ENCODE results near the gene PCDHB1. TPM values are rescaled to one million over a fixed set of nuclear protein-coding genes. Genes with fewer than 3 reads are reported as not detected.

Gene PCDHB1
- total RNA-seq, 4 donors from 2014 or later: 0.21 TPM; not detected in 3

DNA sequence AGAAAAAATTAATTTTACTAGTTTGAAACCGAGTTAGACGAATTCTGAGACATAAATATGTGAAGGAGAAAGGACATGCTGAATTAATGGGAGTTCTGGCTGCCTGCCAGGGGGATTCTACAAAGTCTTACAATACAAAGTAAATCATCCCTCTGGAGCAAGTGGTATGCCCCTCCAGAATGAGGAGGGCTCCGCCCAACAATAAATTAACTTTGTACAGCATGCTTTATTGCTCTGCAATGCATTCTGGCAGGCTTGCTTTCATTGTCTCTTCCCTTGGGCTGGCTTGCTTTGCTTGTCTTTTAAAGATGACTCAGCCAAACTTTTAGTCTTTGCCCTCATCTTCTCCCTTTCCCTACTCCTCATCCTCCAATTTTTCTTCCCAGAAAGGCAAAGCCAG, 11.7 kb upstream of the PCDHB1 start:
- TF ChIP-seq CTCF (IDR thresholded peaks at IDR 0.05): no peak
- no peak overlapping the region for H3K4me3 ChIP-seq
- DNase-seq (ENCODE audit: low spot score in 2 of 2): no peak
- H3K36me3 ChIP-seq: no peaks in the 10 kb centered on the region
- no peaks in the 10 kb centered on the region for H3K27me3 ChIP-seq
- H3K9me3 ChIP-seq: no peaks in the 10 kb centered on the region
- H3K4me1 ChIP-seq: peaks cover 0 to 21% (median 0%) of the 10 kb centered on the region in 4 donors
- no peak overlapping the region for H3K27ac ChIP-seq
- 30 to 31% methylated on average over 3 of the region's 3 CpGs for WGBS, 2 donors

- no peaks in the 10 kb centered on the region for H3K9me3 ChIP-seq
- H3K4me3 ChIP-seq: peak overlapping the region; percentile 28 to 56 (median 38)
- H3K27ac ChIP-seq: peak overlapping the region; percentile 60 to 82 (median 76)
- TF ChIP-seq CTCF (IDR thresholded peaks at IDR 0.05): peak; percentile 24 to 62 (median 46)
- TF ChIP-seq POLR2A (IDR thresholded peaks at IDR 0.05): no peak
- TF ChIP-seq EP300 (IDR thresholded peaks at IDR 0.05): no peak
- H3K36me3 ChIP-seq: no peaks in the 10 kb centered on the region
- no peaks in the 10 kb centered on the region for H3K27me3 ChIP-seq
- peaks cover 0 to 21% (median 0%) of the 10 kb centered on the region in 4 donors for H3K4me1 ChIP-seq
- WGBS, 2 donors: 4 to 11% methylated on average over 24 of the region's 24 CpGs
- DNase-seq (ENCODE audit: low spot score in 2 of 2): peak in 1 of 2 donors; percentile 25
These were observed 10.9 kb upstream of the PCDHB1 start for GRCh38 chr5:141040093-141040770.

- H3K4me1 ChIP-seq: peaks cover 0 to 21% (median 0%) of the 10 kb centered on the region in 4 donors
- peak overlapping the region; percentile 28 to 56 (median 38) for H3K4me3 ChIP-seq
- TF ChIP-seq POLR2A (IDR thresholded peaks at IDR 0.05) (peak; percentile 24 to 74), CTCF (IDR thresholded peaks at IDR 0.05) (peak; percentile 60 to 89 (median 70)), EP300 (IDR thresholded peaks at IDR 0.05) (peak; percentile 44 to 93)
- no peaks in the 10 kb centered on the region for H3K27me3 ChIP-seq
- no peaks in the 10 kb centered on the region for H3K9me3 ChIP-seq
- no peaks in the 10 kb centered on the region for H3K36me3 ChIP-seq
- peak overlapping the region; percentile 60 to 82 (median 76) for H3K27ac ChIP-seq
- 2 to 4% methylated on average over 25 of the region's 25 CpGs for WGBS, 2 donors
- peak; percentile 88 to 94 for DNase-seq (ENCODE audit: low spot score in 2 of 2)
These were observed 10.3 kb upstream of the PCDHB1 start for GRCh38 chr5:141040771-141041426.

GRCh38 chr5:141041427-141041785, 9.8 kb upstream of the PCDHB1 start:
- peaks cover 0 to 2% of the 10 kb centered on the region in 2 donors for H3K27me3 ChIP-seq
- DNase-seq (ENCODE audit: low spot score in 2 of 2): no peak
- H3K27ac ChIP-seq: no peak overlapping the region
- no peaks in the 10 kb centered on the region for H3K36me3 ChIP-seq
- WGBS, 2 donors: 18 to 19% methylated on average over 4 of the region's 4 CpGs
- no peak overlapping the region for H3K4me3 ChIP-seq
- TF ChIP-seq CTCF (IDR thresholded peaks at IDR 0.05) (no peak), POLR2A (IDR thresholded peaks at IDR 0.05) (no peak), EP300 (IDR thresholded peaks at IDR 0.05) (no peak)
- peaks cover 0 to 21% (median 0%) of the 10 kb centered on the region in 4 donors for H3K4me1 ChIP-seq
- H3K9me3 ChIP-seq: no peaks in the 10 kb centered on the region

GRCh38 chr5:141042555-141042954, 8.6 kb upstream of the PCDHB1 start:
- no peaks in the 10 kb centered on the region for H3K9me3 ChIP-seq
- TF ChIP-seq POLR2A (IDR thresholded peaks at IDR 0.05): no peak
- no peak for TF ChIP-seq EP300 (IDR thresholded peaks at IDR 0.05)
- TF ChIP-seq CTCF (IDR thresholded peaks at IDR 0.05): no peak
- peaks cover 0 to 21% (median 0%) of the 10 kb centered on the region in 4 donors for H3K4me1 ChIP-seq
- no peak for DNase-seq (ENCODE audit: low spot score in 2 of 2)
- no peaks in the 10 kb centered on the region for H3K36me3 ChIP-seq
- H3K27ac ChIP-seq: no peak overlapping the region
- WGBS, 2 donors: 64 to 68% methylated on average over 1 of the region's 1 CpG
- no peak overlapping the region for H3K4me3 ChIP-seq
- H3K27me3 ChIP-seq: peaks cover 0 to 2% of the 10 kb centered on the region in 2 donors
